ENCODE data around the gene POU6F2. TPM values are rescaled to one million over a fixed set of nuclear protein-coding genes. Genes with fewer than 3 reads are reported as not detected.

The POU6F2 gene
- total RNA-seq, 1 donor from 2014 or later = not detected

DNA sequence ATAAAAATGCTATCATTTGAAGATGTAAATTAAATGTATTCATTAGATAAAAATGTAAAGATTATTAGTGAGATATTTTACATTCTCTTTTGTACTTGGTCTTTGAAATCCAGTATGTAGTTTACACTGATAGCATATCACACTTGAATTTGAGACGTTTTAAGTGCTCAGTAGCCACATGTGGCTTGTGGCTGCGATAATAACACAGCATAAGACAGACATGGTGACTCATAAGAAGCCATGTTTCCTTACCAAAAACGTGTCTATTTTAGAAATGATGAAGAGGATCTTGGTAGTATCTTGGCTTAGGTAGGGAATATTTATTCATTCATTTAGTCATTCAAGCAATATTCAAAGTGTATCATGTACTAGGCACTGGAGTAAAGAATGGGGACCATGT lies 149.3 kb downstream of the POU6F2 start:
- DNase-seq (ENCODE audit: low read depth, low spot score) = no peak

DNA sequence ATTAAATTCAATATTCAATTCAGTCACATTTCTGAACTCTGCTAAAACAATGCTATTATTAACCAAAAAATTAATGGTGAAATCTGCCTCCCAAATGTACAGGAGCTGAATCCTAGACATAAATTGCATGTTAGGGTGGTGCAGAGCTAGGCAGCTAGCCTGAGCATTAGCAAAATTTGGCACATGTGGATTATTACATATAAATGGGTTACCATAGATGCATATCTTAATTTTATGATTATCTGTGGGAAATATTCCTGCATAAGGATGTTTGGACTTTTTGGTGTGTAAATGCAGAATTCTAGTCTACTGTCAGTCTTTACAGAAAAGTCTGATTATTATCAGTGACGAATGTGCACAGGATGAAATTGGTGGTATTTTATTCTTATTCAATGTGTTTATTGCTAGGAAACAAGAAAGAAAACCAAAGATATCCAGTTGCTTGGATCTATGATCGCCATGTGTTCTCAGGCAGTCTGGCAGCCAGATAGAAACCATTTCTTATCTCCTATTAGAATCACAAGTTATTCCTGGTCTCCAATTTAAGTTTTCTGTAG lies 150.7 kb downstream of the POU6F2 start:
- no peak for DNase-seq (ENCODE audit: low read depth, low spot score)

DNA sequence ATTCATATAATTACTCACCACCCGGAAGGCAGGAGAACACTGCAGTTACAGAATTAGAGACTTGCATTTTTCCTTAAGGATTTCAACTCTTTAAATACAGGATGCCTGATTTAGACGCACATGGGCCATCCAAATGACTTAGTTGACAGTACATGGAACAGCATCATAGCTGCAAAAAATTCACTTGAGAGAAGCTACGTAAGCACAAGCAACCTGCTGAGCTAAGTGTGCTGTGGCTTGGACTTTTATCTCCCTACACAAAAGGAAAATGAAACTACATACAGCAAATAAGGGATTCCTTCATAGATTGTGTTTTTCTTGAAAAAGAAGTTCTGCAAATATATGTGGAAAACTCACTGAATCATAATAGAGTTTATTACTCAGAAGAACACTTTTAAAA lies 152.6 kb downstream of the POU6F2 start:
- no peak for DNase-seq (ENCODE audit: low read depth, low spot score)

DNA sequence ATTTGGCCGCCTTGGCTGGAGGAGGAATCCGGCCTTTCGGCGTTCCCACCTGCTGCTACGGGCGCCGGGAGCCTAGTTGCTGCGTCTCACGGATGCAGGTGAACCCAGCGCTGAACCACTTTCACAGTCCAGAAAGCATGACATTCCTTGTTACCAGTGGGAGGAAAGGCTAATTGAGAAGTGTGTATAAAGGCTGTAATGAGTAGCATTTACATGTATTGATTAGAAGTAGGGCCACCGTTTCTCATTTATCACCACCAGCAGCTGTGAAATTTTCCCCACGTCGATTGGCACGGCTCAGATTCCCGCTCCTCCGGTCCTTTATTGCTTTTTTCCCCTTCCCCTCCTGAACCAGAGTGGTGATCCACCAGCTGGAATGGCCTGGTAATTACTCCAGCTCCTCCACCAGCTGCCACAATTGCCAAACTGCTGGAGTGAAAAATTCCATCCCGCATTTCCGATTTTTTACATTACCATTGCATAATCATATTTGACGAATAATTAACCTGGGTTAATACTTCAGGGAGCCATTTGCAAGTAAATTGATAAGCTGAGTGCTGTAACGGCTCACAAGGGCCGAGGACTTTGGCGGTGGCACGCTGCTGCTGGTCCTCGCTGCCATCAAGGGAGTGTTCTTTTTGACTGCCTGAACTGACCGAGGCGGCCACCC lies 153.3 kb downstream of the POU6F2 start:
- no peak for DNase-seq (ENCODE audit: low read depth, low spot score)

DNA sequence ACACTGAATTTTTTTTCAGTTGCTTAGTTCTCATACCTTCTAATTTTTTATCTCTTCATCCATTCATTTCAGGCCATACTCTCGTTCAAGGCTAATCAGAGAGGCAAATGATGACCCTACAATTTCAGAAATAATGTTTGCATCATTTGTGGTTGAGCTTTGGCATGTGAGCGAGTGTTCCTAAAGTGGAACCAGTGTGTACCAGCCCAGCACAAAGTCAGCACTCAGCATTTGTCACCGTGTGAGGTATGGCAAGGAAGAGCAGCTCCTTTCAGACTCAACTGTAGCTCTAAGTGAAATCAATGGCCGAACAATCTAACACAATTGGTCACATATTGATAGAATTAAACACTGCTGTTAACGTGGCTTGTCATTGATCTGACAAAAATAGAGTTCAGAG lies 154.6 kb downstream of the POU6F2 start:
- DNase-seq (ENCODE audit: low read depth, low spot score) = no peak

DNA sequence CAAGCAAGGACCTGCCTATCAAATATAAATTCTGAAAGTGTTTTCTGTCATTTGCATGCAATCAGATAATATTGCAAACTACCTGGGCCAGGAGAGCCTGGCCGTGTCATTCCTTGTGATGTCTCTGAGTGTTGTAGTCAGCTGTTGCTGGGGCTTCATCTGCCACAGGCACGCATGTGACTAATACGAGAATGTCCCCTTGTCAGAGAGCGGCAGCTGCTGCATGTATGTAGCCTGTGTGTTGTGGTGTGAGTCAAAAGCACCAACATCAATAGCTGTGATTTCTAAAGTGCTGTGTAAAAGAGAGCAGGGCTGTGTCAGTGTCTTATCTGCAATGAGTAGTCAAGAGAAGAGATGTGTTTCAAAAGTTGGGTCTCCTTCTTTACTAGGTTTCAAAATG lies 155.4 kb downstream of the POU6F2 start:
- DNase-seq (ENCODE audit: low read depth, low spot score) = no peak

DNA sequence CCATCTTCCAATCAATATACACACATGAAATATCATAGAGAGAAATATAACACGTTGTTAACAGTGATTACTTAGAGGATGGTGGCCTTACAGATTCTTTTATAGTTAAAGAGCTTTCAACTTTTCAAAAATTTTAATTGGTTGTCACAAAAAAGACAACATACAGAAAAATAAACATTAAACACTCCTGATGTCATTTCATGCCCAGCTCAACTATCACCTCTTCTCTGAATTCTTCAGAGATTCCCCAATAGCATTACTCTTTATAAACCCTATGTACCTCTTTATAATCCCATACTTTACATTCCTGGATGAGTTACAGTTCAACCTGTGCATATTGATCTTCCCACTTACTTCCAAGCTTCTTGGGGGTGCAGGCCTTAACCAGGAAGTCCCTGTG lies 159.8 kb downstream of the POU6F2 start:
- no peak for DNase-seq (ENCODE audit: low read depth, low spot score)

DNA sequence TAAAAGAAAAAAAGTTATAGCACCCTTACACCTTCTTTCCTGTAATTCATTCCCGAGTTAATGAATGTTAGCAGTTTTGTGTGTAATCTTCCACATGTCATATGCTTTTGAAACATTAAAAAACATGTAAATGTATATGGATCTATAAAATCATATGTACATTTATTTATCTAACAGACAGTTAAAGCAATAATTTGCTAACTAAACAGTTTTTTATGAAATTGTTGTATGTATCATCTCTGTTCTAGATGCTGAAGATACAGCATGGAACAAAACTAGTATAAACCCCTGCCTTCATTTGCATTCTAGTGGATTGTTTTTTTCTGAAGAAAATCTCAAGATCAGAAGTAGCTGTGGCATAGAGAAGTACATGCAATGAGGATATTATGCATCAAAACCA lies 165.0 kb downstream of the POU6F2 start:
- DNase-seq (ENCODE audit: low read depth, low spot score) = no peak

DNA sequence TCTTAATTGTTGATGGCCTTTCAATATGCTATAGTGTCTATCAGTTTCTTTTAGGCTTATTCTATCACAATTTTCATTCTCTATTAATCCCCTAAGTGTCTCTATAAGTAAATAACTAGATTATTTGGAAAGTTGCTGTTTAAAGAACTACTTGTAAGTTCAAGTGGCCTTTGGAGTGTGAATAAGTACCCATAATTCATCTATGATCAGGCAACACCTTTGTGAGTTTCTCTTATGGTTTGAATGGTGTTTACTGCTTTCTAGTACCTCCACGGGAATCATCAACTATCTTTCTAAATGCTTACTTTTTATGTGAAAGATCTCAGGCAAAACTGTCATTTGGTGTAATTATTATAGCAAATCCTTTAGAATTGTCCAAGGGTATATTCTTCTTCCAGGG lies 166.7 kb downstream of the POU6F2 start:
- DNase-seq (ENCODE audit: low read depth, low spot score) = no peak

DNA sequence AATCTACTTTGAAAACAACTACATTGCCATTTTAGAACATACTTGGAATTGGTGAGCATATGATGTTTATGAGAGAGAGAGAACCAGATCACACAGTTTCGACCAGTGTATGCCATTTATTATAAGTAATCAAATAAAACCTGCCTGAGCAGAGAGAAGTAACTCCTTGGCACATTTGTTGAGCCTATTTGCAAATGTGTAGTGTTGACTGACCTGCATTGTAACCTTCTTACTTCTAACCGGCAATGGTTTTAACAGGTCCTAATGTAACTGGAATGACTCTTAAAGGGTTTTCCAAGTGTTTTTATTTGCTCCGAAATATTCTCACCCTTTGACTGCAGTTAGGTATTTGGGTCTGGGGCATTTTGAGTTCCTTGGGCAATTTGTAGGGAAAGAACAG lies 167.6 kb downstream of the POU6F2 start:
- no peak for DNase-seq (ENCODE audit: low read depth, low spot score)

DNA sequence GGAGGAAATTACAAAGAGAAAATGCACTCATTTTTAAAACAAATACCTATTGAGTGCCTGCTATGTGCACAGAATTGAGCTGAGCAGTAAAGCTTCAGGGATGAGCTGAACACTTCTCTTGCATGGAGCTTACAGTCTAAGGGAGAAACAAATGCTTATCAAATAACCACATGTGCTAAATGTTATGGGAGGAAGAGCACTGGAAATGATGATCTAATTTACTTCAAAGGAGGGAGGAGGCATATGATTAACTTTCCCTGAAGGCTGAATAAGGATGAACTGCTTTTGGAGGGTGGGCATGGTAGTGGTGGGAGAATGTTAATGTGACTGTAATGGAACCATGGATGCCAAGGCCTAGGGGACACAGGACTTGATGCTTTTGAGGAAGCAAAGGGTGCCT lies 168.2 kb downstream of the POU6F2 start:
- DNase-seq (ENCODE audit: low read depth, low spot score) = no peak

DNA sequence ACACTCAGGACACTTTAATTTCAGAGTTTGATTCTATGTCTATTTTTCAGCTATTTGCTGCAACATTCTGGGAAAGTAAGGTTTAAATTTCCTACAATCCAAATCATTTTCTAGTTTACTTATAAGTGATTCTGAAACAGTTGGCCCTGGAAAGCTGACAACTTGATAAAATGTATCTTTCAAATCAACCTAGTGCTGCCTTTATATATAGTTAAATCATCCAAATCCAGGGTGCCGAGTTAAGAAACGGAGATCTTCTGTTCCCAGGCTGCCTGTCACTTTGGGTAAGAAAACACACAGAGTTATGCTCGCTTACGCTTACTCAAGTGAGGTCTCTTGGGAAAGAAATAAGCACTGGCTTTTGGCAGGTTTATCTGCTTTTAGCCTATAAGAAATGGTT lies 175.0 kb downstream of the POU6F2 start:
- DNase-seq (ENCODE audit: low read depth, low spot score) = no peak

DNA sequence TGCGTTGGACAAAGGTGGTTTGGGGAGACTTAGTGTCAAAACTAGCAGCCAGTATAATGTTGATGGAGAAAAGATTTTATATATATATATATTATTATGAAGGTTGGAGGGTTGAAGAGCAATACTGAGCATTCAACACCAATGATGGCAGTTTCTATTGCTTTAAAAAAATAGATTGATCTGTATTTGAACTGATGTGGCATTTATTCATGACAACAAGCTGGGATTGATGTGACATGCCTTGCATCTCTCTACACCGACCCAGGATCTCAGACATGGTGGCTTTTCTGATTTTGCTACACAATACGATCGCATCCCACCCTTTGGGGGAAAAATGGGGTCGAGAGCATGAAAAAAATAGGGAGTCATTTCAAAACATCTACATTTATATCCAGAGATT lies 175.4 kb downstream of the POU6F2 start:
- DNase-seq (ENCODE audit: low read depth, low spot score) = no peak

DNA sequence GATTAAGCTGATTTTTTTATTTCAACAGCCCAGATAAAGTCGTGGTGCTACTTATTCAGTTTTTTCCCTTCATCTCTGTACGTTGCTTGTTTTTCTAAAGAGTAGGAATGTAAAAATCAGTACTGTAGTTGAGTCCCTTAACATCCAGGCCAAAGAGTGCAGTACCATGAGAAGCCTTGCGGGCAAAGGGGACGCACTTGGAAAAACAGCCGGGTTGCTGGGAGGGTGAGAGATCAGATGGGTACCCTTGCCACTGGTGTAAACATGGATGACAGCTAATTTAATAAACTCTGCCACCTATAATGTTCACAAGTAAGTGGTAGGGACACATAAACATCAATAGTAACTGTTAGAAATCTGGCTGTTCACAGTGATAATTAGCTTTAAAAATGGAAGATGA lies 175.9 kb downstream of the POU6F2 start:
- no peak for DNase-seq (ENCODE audit: low read depth, low spot score)

DNA sequence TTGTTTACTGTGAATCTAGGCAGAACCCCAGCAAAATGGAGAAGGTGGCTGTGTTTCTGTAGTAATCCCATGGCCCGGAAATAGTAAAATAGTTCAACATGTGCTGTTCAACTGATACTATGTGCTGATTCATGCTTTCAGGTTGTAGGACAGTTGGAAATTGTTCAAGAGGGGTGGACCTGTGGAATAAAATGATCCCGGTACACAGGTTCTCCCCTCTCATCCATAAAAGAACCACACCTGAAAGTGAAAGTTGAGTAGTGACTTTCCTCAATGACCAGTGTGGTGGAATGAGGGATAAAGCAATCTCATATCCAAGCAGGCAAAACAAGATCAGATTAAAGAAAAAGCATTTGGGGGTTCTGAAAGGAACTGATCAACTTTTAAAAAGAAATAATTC lies 177.1 kb downstream of the POU6F2 start:
- DNase-seq (ENCODE audit: low read depth, low spot score) = no peak

DNA sequence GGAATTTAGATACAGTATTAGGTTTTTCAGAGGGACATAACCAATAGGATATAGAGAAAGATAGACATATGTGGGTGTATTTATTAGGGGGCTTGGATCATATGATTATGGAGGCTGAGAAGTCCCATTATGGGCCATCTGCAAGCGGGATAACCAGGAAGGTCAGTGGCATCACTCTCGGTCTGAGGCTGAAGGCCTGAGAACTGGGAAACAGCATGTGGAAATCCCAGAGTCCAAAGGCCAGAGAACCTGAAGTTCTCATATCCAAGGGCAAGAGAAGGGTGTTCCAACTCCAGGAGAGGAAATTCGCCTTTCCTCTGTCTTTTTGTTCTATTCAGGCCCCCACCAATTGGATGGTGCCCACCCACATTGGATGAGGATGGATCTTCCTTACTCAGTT lies 180.7 kb downstream of the POU6F2 start:
- no peak for DNase-seq (ENCODE audit: low read depth, low spot score)

DNA sequence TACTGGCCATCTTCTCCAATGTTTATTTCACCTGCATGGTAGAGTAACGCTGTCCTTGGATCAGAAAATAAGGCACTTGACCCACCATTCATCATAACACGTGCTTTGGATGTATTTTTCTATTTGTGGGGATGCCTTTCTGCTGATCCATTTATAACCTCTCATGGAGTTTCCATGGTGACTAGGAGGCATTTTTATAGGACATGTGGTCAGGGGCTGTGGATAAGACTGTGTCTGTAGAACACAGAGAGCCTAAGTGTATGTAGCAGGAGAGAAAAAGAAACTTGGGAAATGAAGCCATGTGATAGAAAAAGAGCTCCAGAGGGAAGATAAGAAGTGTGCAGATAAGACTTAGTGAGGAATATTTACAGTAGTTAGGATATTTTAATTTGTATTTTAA lies 184.2 kb downstream of the POU6F2 start:
- DNase-seq (ENCODE audit: low read depth, low spot score) = no peak

DNA sequence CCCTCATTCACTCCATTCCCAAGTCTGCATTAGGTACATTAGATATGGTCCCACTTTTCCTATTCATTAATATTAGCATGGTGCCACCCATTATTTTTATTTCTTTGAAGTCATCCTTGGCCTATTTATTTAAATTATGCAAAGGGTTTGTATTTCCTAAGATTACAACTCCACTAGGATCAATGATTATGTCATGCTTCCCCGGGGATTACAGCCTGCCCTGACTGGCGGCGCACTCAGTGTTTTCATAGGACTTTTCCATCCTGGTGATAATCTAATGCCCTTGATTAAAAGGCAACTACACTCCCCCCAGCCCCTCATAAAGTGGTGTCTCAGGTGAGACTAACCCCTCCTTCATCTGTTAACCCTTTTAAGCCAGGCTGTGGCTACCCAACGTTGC lies 187.2 kb downstream of the POU6F2 start:
- DNase-seq (ENCODE audit: low read depth, low spot score) = no peak

DNA sequence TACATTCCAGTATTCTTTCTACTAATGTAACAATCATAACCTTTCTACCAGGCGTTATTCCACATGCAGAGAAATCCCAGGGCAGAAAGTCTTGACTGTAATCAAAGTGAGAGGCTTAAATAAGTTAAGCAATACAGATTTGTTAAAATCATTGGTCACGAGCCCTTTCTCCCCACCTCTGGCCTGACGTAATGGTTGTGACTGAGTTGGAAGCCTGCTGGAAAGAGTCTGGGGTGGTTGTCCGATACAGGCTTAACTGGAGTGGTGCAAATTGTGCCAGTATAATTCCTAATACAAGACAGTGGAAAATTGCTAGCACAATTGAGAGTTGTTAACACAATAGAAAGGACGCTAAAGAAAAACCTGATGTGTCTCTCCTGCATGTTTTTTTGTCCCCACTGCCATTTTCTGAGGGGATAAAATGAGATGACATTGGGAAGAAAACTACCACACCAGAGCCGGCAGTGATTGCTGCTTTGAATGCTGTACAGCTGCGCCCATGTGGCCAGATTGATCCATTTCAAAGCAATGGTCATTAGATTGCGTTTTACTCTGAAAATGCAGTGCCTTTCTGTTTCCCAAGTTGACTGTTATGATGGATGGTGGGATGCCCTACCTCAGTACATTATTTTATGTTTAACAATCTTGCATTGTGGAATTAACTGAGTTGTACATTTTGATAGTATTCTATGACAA lies 190.8 kb downstream of the POU6F2 start:
- no peak for DNase-seq (ENCODE audit: low read depth, low spot score)

DNA sequence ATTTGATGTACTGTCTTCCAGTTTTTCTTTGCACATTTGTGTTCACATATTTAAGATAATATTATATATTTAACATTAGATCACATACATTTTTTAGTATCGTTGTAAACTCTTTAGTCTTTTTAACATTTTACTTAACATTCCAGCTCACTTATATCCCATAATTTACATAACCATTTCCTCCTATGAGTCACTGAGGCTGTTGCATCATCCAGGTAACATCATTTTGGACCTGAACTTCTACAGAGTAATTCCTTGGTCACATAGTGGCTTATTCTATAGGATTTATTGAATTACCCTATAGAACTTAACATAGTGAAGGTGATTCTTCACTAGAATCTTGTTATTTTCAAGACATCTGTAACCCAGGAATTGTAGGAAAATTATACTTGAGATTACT lies 194.4 kb downstream of the POU6F2 start:
- DNase-seq (ENCODE audit: low read depth, low spot score) = no peak

DNA sequence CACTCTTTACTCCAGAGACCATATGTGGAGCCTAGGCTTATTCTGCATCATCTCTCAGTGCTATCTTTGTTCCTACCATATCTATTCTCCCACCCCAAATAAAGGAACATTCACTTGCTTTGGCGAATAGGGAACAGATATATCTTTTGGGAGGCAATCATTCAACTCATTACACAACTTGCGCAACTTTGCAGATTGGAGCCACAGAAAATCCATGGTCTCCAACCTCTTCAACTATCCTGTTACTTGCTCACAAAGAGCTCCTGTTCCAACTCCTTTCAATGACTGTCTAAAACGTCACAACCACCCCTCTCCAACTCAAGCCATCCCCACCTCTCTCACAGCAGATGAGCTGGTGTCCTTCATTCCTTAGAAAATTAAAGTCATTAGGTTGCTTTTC lies 203.7 kb downstream of the POU6F2 start:
- DNase-seq (ENCODE audit: low read depth, low spot score) = no peak

DNA sequence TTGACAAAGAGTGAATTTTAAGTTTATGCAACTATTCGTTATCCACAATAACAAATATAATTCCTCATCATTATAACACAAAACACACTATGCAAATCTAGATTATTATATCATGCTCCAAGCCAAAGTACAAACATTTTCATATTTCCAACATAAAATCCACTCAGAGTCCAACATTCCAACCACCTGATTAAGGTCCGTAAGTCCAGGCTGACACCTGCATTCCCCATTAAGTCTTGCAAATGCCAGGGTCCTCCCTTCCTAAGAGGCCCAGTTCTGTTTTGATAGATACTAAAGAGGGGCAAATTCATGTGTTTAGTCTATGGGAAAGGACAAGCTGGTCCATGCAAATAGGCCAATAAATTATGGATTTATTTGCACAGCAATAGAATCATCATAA lies 206.1 kb downstream of the POU6F2 start:
- no peak for DNase-seq (ENCODE audit: low read depth, low spot score)

DNA sequence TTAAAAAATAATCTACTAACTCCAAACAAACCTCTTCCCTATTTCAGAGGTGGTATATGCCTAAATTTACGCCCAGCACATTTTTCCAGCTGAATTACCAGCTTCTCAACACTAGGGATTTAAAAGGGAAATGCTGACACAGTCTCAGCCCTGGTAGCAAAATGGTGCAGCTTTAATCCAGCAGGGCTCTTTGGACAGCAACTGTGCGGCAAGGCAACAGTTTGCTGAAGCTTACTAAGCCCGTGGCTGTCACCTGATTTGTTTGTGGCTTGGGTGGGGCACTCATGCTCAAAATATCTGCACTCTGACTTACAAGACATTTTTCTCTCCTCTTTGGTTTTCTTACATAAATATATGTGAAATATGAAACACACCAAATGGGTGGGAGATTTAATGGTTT lies 206.7 kb downstream of the POU6F2 start:
- DNase-seq (ENCODE audit: low read depth, low spot score) = no peak

All from pulmonary artery endothelial cell (primary cell).